ENCODE data around the gene PTPRE.

The PTPRE gene

DNA sequence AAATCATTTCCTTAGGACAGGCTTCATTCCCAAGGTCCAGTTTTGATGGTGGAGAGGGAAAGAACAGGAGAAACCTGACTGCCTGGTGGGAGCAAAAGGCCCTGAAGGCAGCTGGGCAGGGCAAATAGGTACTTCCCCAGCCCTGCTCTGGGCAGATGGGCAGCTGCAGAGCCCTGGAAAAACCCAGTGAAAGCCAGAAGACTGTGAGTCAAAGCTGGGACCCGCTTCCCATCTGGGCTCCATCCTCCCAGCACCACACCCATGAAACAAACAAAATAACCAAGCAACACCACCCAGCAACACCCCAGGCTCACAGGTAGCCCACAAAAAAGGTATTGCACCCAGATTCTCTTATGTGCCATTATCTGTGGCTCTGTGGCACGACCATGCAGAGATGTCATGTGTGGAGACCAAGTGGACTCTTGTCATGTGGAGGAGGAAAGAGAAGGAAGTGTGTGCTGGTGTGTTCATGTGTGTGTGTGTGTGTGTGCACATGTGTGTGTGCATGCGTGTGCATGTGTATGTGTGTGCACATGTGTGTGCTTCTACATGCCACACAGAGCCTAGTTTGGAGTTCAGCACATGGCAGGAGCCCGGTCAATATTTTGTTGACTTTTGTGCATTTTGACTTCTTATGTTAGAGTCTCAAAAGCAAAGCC is 24.0 kb upstream of the PTPRE start:
- no peak for ATAC-seq
- no peak for TF ChIP-seq TOX (CRISPR knock-in tag; IDR thresholded peaks at IDR 0.05; ENCODE audit: borderline replicate concordance)
- TF ChIP-seq, protein P1, sequence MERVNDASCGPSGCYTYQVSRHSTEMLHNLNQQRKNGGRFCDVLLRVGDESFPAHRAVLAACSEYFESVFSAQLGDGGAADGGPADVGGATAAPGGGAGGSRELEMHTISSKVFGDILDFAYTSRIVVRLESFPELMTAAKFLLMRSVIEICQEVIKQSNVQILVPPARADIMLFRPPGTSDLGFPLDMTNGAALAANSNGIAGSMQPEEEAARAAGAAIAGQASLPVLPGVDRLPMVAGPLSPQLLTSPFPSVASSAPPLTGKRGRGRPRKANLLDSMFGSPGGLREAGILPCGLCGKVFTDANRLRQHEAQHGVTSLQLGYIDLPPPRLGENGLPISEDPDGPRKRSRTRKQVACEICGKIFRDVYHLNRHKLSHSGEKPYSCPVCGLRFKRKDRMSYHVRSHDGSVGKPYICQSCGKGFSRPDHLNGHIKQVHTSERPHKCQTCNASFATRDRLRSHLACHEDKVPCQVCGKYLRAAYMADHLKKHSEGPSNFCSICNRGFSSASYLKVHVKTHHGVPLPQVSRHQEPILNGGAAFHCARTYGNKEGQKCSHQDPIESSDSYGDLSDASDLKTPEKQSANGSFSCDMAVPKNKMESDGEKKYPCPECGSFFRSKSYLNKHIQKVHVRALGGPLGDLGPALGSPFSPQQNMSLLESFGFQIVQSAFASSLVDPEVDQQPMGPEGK (CRISPR knock-in tag; IDR thresholded peaks at IDR 0.05; ENCODE audit: borderline replicate concordance): no peak
- no peak for TF ChIP-seq ESRRG (CRISPR knock-in tag; IDR thresholded peaks at IDR 0.05)
- no peak for TF ChIP-seq ARNTL (CRISPR knock-in tag; IDR thresholded peaks at IDR 0.05; ENCODE audit: borderline replicate concordance, low read depth)
- no peak for TF ChIP-seq TCF4 (CRISPR knock-in tag; IDR thresholded peaks at IDR 0.05; ENCODE audit: borderline replicate concordance)
- TF ChIP-seq CSDC2 (CRISPR knock-in tag; IDR thresholded peaks at IDR 0.05): no peak

DNA sequence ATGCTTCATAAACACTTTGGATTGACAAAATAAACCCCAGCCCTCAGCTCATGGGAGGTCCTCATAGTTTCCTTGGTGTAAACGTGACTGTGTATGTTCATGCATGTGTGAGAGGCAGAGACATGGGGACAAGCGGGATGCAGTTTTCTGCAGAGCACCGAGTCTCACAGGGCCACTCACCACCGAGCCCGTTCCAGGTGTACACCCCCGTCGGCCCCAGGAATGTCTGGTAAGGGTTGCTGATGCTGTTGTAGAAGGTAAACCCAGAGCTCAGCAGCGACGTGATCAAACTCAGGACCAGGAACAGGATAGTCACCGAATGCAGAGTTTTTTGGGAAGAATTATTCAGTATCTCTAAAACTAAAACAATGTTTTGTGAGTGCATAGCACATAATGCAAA is 23.4 kb upstream of the PTPRE start:
- no peak for TF ChIP-seq TCF4 (CRISPR knock-in tag; IDR thresholded peaks at IDR 0.05; ENCODE audit: borderline replicate concordance)
- TF ChIP-seq PPARA (CRISPR knock-in tag; IDR thresholded peaks at IDR 0.05; ENCODE audit: borderline replicate concordance): no peak
- TF ChIP-seq SNAI2 (CRISPR knock-in tag; IDR thresholded peaks at IDR 0.05): no peak
- TF ChIP-seq CSDC2 (CRISPR knock-in tag; IDR thresholded peaks at IDR 0.05): no peak
- TF ChIP-seq ZNF565 (CRISPR knock-in tag; conservative IDR thresholded peaks at IDR 0.05; ENCODE audit: low read depth): no peak
- ATAC-seq: no peak

DNA sequence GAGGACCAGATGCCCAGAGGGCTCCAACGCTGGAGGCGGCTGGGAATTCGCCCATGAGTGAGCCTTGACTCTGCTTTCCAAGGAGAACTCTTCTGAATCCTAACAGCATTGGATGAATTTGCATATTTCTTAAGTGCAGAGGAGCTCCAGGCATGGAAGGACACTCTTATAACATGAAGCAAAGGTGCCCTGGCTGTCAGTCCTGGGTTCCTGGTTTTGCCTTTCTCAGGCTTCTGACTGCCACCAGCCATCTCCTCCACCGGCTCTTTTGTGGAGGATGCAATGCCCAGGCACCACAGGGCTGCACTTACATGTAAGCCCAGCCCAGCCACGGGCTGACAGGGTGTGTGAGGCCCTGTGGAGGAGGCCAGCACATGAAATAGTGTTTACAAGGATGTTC is 22.4 kb upstream of the PTPRE start:
- no peak for ATAC-seq
- TF ChIP-seq GLIS3 (CRISPR knock-in tag; IDR thresholded peaks at IDR 0.05) (no peak), TOX (CRISPR knock-in tag; IDR thresholded peaks at IDR 0.05; ENCODE audit: borderline replicate concordance) (no peak), ZC3H10 (CRISPR knock-in tag; IDR thresholded peaks at IDR 0.05) (no peak), ZFP30 (CRISPR knock-in tag; IDR thresholded peaks at IDR 0.05) (no peak), SNAI2 (CRISPR knock-in tag; IDR thresholded peaks at IDR 0.05) (no peak), ZNF70 (CRISPR knock-in tag; IDR thresholded peaks at IDR 0.05) (no peak)
- TF ChIP-seq, protein P2, sequence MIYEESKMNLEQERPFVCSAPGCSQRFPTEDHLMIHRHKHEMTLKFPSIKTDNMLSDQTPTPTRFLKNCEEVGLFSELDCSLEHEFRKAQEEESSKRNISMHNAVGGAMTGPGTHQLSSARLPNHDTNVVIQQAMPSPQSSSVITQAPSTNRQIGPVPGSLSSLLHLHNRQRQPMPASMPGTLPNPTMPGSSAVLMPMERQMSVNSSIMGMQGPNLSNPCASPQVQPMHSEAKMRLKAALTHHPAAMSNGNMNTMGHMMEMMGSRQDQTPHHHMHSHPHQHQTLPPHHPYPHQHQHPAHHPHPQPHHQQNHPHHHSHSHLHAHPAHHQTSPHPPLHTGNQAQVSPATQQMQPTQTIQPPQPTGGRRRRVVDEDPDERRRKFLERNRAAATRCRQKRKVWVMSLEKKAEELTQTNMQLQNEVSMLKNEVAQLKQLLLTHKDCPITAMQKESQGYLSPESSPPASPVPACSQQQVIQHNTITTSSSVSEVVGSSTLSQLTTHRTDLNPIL (CRISPR knock-in tag; IDR thresholded peaks at IDR 0.05; ENCODE audit: low read depth): no peak
- TF ChIP-seq, protein P3, sequence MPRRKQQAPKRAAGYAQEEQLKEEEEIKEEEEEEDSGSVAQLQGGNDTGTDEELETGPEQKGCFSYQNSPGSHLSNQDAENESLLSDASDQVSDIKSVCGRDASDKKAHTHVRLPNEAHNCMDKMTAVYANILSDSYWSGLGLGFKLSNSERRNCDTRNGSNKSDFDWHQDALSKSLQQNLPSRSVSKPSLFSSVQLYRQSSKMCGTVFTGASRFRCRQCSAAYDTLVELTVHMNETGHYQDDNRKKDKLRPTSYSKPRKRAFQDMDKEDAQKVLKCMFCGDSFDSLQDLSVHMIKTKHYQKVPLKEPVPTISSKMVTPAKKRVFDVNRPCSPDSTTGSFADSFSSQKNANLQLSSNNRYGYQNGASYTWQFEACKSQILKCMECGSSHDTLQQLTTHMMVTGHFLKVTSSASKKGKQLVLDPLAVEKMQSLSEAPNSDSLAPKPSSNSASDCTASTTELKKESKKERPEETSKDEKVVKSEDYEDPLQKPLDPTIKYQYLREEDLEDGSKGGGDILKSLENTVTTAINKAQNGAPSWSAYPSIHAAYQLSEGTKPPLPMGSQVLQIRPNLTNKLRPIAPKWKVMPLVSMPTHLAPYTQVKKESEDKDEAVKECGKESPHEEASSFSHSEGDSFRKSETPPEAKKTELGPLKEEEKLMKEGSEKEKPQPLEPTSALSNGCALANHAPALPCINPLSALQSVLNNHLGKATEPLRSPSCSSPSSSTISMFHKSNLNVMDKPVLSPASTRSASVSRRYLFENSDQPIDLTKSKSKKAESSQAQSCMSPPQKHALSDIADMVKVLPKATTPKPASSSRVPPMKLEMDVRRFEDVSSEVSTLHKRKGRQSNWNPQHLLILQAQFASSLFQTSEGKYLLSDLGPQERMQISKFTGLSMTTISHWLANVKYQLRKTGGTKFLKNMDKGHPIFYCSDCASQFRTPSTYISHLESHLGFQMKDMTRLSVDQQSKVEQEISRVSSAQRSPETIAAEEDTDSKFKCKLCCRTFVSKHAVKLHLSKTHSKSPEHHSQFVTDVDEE (CRISPR knock-in tag; IDR thresholded peaks at IDR 0.05): no peak

DNA sequence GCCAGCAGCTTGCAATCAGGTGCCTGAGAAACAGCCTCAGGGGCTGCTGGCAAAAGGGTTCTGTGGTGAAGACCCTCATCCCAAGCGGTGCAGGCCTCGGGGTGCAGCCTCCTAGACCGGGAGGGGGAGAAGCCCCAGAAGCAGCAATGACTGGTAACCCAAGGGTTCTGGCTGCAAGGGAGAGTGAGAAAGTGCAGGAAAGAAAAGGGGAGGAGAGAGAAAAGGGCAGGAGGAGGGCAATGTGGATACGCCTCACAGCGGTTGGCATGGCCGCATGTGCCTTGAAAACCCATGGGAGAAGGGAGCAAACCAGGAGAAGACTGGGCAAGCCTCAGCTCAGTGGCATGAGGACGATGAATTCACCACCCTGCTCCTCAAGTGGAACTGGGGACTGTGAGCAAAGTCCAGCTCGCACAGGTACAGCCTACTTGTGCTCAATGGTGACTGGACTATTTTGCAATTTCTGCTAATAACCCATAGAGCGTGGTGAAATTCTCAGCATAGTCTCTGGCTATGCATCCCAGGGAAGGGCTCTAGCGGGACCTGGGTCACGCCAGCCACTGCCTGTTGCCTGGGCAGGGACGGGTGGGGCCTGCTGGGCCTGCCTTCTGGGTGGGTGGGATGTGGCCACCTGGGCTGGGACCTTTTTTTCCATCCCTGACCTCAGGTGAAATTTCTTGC is 20.4 kb upstream of the PTPRE start:
- ATAC-seq: no peak
- no peak for TF ChIP-seq ZC3H10 (CRISPR knock-in tag; IDR thresholded peaks at IDR 0.05)
- TF ChIP-seq OSR1 (CRISPR knock-in tag; IDR thresholded peaks at IDR 0.05): no peak
- TF ChIP-seq, protein P4, sequence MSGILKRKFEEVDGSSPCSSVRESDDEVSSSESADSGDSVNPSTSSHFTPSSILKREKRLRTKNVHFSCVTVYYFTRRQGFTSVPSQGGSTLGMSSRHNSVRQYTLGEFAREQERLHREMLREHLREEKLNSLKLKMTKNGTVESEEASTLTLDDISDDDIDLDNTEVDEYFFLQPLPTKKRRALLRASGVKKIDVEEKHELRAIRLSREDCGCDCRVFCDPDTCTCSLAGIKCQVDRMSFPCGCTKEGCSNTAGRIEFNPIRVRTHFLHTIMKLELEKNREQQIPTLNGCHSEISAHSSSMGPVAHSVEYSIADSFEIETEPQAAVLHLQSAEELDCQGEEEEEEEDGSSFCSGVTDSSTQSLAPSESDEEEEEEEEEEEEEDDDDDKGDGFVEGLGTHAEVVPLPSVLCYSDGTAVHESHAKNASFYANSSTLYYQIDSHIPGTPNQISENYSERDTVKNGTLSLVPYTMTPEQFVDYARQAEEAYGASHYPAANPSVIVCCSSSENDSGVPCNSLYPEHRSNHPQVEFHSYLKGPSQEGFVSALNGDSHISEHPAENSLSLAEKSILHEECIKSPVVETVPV (CRISPR knock-in tag; IDR thresholded peaks at IDR 0.05): no peak
- TF ChIP-seq SNAI2 (CRISPR knock-in tag; IDR thresholded peaks at IDR 0.05): no peak
- no peak for TF ChIP-seq TCF4 (CRISPR knock-in tag; IDR thresholded peaks at IDR 0.05; ENCODE audit: borderline replicate concordance)
- no peak for TF ChIP-seq ZNF8 (CRISPR knock-in tag; IDR thresholded peaks at IDR 0.05)
- TF ChIP-seq CSDC2 (CRISPR knock-in tag; IDR thresholded peaks at IDR 0.05): no peak
- TF ChIP-seq, protein P5, sequence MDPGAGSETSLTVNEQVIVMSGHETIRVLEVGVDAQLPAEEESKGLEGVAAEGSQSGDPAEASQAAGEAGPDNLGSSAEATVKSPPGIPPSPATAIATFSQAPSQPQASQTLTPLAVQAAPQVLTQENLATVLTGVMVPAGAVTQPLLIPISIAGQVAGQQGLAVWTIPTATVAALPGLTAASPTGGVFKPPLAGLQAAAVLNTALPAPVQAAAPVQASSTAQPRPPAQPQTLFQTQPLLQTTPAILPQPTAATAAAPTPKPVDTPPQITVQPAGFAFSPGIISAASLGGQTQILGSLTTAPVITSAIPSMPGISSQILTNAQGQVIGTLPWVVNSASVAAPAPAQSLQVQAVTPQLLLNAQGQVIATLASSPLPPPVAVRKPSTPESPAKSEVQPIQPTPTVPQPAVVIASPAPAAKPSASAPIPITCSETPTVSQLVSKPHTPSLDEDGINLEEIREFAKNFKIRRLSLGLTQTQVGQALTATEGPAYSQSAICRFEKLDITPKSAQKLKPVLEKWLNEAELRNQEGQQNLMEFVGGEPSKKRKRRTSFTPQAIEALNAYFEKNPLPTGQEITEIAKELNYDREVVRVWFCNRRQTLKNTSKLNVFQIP (CRISPR knock-in tag; IDR thresholded peaks at IDR 0.05; ENCODE audit: borderline replicate concordance, low read depth): no peak
- no peak for TF ChIP-seq ARNTL (CRISPR knock-in tag; IDR thresholded peaks at IDR 0.05; ENCODE audit: borderline replicate concordance, low read depth)
- no peak for TF ChIP-seq PPARA (CRISPR knock-in tag; IDR thresholded peaks at IDR 0.05; ENCODE audit: borderline replicate concordance)
- TF ChIP-seq, protein P2 (CRISPR knock-in tag; IDR thresholded peaks at IDR 0.05; ENCODE audit: low read depth): no peak
- no peak for TF ChIP-seq RARB (CRISPR knock-in tag; IDR thresholded peaks at IDR 0.05)
- TF ChIP-seq BACH2 (CRISPR knock-in tag; IDR thresholded peaks at IDR 0.05; ENCODE audit: borderline replicate concordance): no peak
- no peak for TF ChIP-seq ZFP3 (CRISPR knock-in tag; IDR thresholded peaks at IDR 0.05)
- no peak for TF ChIP-seq ISL1 (CRISPR knock-in tag; IDR thresholded peaks at IDR 0.05)
- no peak for TF ChIP-seq ZNF70 (CRISPR knock-in tag; IDR thresholded peaks at IDR 0.05)
- TF ChIP-seq ZNF565 (CRISPR knock-in tag; conservative IDR thresholded peaks at IDR 0.05; ENCODE audit: low read depth): no peak

All from SK-N-SH treated with all-trans-retinoic acid at 6 μM for 48 hours (cell line).